Ramos (cell line): ENCODE data around the gene RAP2A.

ENCODE experiments used
- in situ Hi-C: fragments of 300-500 bp; cut with MboI; formaldehyde crosslinking; loops from one replicate; pipeline ENCODE4 v1.14.3; 2022; ENCODE audit warnings: low sequenced_read_pairs; ENCODE audit not compliant: unreplicated experiment

The RAP2A gene

GRCh38 chr13:97491452-97491851, 57.5 kb downstream of the RAP2A start:
- in situ Hi-C loops: no loop called here

- in situ Hi-C loops: no loop called here
Observed at GRCh38 chr13:97492257-97492656, 58.3 kb downstream of the RAP2A start.

- in situ Hi-C loops: no loop called here
Observed at GRCh38 chr13:97492684-97493371, 58.9 kb downstream of the RAP2A start.

GRCh38 chr13:97493456-97493855, 59.5 kb downstream of the RAP2A start:
- in situ Hi-C loops: no loop called here

GRCh38 chr13:97495678-97496077, 61.7 kb downstream of the RAP2A start:
- in situ Hi-C loops: no loop called here

GRCh38 chr13:97496511-97496910, 62.5 kb downstream of the RAP2A start:
- in situ Hi-C loops: no loop called here

- in situ Hi-C loops: no loop called here
Observed at GRCh38 chr13:97497400-97497799, 63.4 kb downstream of the RAP2A start.

- in situ Hi-C loops: no loop called here
Observed at GRCh38 chr13:97498419-97498818, 64.5 kb downstream of the RAP2A start.

- in situ Hi-C loops: no loop called here
Observed at GRCh38 chr13:97499181-97499580, 65.2 kb downstream of the RAP2A start.

- in situ Hi-C loops: no loop called here
Observed at GRCh38 chr13:97502181-97502580, 68.2 kb downstream of the RAP2A start.

- in situ Hi-C loops: no loop called here
Observed at GRCh38 chr13:97502706-97503105, 68.7 kb downstream of the RAP2A start.

GRCh38 chr13:97505017-97505416, 71.0 kb downstream of the RAP2A start:
- in situ Hi-C loops: no loop called here

GRCh38 chr13:97506511-97506910, 72.5 kb downstream of the RAP2A start:
- in situ Hi-C loops: no loop called here

GRCh38 chr13:97512732-97513131, 78.8 kb downstream of the RAP2A start:
- in situ Hi-C loops: no loop called here

GRCh38 chr13:97515643-97516042, 81.7 kb downstream of the RAP2A start:
- in situ Hi-C loops: no loop called here

GRCh38 chr13:97517967-97518366, 84.0 kb downstream of the RAP2A start:
- in situ Hi-C loops: no loop called here
